ENCODE data around the gene LLGL2. TPM values are rescaled to one million over a fixed set of nuclear protein-coding genes. Genes with fewer than 3 reads are reported as not detected.

The LLGL2 gene
- total RNA-seq, 1 donor from 2014 or later: 34.4 TPM

- H3K9me3 Mint-ChIP-seq (ENCODE audit: unreplicated experiment): no peaks in the 10 kb centered on the region
- H3K27me3 Mint-ChIP-seq (ENCODE audit: unreplicated experiment): peaks cover 2% of the 10 kb centered on the region
- H3K36me3 Mint-ChIP-seq (ENCODE audit: low read depth, unreplicated experiment): peaks cover 5% of the 10 kb centered on the region
- no peak overlapping the region for H3K27ac Mint-ChIP-seq (ENCODE audit: unreplicated experiment)
- no peak overlapping the region for H3K4me3 Mint-ChIP-seq (ENCODE audit: unreplicated experiment)
- no peak for TF ChIP-seq CTCF (IDR thresholded peaks at IDR 0.05; ENCODE audit: unreplicated experiment)
- no peaks in the 10 kb centered on the region for H3K4me1 Mint-ChIP-seq (ENCODE audit: unreplicated experiment)
- no peak for DNase-seq (ENCODE audit: low spot score)
Measured at GRCh38 chr17:75604034-75604695, 78.7 kb downstream of the LLGL2 start.

- Mint-ChIP-seq H3K27me3 (ENCODE audit: unreplicated experiment) (peaks cover 2% of the 10 kb centered on the region), H3K27ac (ENCODE audit: unreplicated experiment) (no peak overlapping the region), H3K4me1 (ENCODE audit: unreplicated experiment) (no peaks in the 10 kb centered on the region), H3K4me3 (ENCODE audit: unreplicated experiment) (no peak overlapping the region), H3K36me3 (ENCODE audit: low read depth, unreplicated experiment) (peaks cover 5% of the 10 kb centered on the region), H3K9me3 (ENCODE audit: unreplicated experiment) (no peaks in the 10 kb centered on the region)
- DNase-seq (ENCODE audit: low spot score): no peak
- TF ChIP-seq CTCF (IDR thresholded peaks at IDR 0.05; ENCODE audit: unreplicated experiment): no peak
Measured at GRCh38 chr17:75605790-75606189, 80.3 kb downstream of the LLGL2 start.

- Mint-ChIP-seq H3K4me1 (ENCODE audit: unreplicated experiment) (no peaks in the 10 kb centered on the region), H3K4me3 (ENCODE audit: unreplicated experiment) (no peak overlapping the region), H3K27ac (ENCODE audit: unreplicated experiment) (no peak overlapping the region), H3K9me3 (ENCODE audit: unreplicated experiment) (no peaks in the 10 kb centered on the region), H3K27me3 (ENCODE audit: unreplicated experiment) (peaks cover 2% of the 10 kb centered on the region), H3K36me3 (ENCODE audit: low read depth, unreplicated experiment) (peaks cover 9% of the 10 kb centered on the region)
- DNase-seq (ENCODE audit: low spot score): no peak
- TF ChIP-seq CTCF (IDR thresholded peaks at IDR 0.05; ENCODE audit: unreplicated experiment): no peak
Measured at GRCh38 chr17:75607086-75607485, 81.6 kb downstream of the LLGL2 start.

GRCh38 chr17:75610103-75610984 is 84.8 kb downstream of the LLGL2 start:
- H3K9me3 Mint-ChIP-seq (ENCODE audit: unreplicated experiment): no peaks in the 10 kb centered on the region
- no peak overlapping the region for H3K4me3 Mint-ChIP-seq (ENCODE audit: unreplicated experiment)
- no peak for TF ChIP-seq CTCF (IDR thresholded peaks at IDR 0.05; ENCODE audit: unreplicated experiment)
- no peak overlapping the region for H3K27ac Mint-ChIP-seq (ENCODE audit: unreplicated experiment)
- peaks cover 9% of the 10 kb centered on the region for H3K36me3 Mint-ChIP-seq (ENCODE audit: low read depth, unreplicated experiment)
- peaks cover 2% of the 10 kb centered on the region for H3K27me3 Mint-ChIP-seq (ENCODE audit: unreplicated experiment)
- no peak for DNase-seq (ENCODE audit: low spot score)
- no peaks in the 10 kb centered on the region for H3K4me1 Mint-ChIP-seq (ENCODE audit: unreplicated experiment)

Measured in endothelial cell (in vitro differentiated cells).